Measurements from ENCODE around the gene CD99L2.
"Not testable (repeated sequence)": the region's sequence is repeated elsewhere in the genome, so short reads cannot be mapped to it uniquely, and the experiment has no call there.

Gene CD99L2

GRCh38 chrX:150823826-150824225 is 74.6 kb downstream of the CD99L2 start:
- not testable (repeated sequence) for H4K91ac ChIP-seq (ENCODE audit: low read depth, low read length, poor library complexity); H3K4ac ChIP-seq (ENCODE audit: low read length); H3K23ac ChIP-seq (ENCODE audit: low read depth, low read length, poor library complexity); H2BK12ac ChIP-seq (ENCODE audit: low read length); H3K9ac ChIP-seq (ENCODE audit: low read depth, low read length, poor library complexity); H3K4me3 ChIP-seq (ENCODE audit: low read length in 2 of 2); DNase-seq (ENCODE audit: low spot score); H3K27me3 ChIP-seq (ENCODE audit: control insufficient read depth in 3 of 3, insufficient read depth in 3 of 3, low read depth in 1 of 3, low read length in 3 of 3); H3K27ac ChIP-seq (replicated peaks; ENCODE audit: low read length); H3K9me3 ChIP-seq (replicated peaks in 1 of 2; ENCODE audit: control insufficient read depth in 2 of 2, insufficient read depth in 1 of 2, low read depth in 1 of 2, low read length in 2 of 2); H3K18ac ChIP-seq (ENCODE audit: low read length); H3K14ac ChIP-seq (ENCODE audit: low read length); H2AK5ac ChIP-seq (ENCODE audit: low read depth, low read length); H2BK5ac ChIP-seq (ENCODE audit: low read length); H2AFZ ChIP-seq (ENCODE audit: low read length); H3K36me3 ChIP-seq (replicated peaks in 1 of 2; ENCODE audit: control insufficient read depth in 2 of 2, insufficient read depth in 2 of 2, low read length in 2 of 2); H4K8ac ChIP-seq (ENCODE audit: low read depth, low read length); H2BK15ac ChIP-seq (ENCODE audit: low read length); H3K79me1 ChIP-seq (ENCODE audit: low read depth, low read length); H3K4me2 ChIP-seq (ENCODE audit: insufficient read depth, low read length, poor library complexity, severe bottlenecking); H2BK120ac ChIP-seq (ENCODE audit: low read depth, low read length); H3K4me1 ChIP-seq (ENCODE audit: control insufficient read depth in 2 of 2, insufficient read depth in 1 of 2, low read depth in 1 of 2, low read length in 2 of 2)
- WGBS, 2 donors (ENCODE audit: extremely low coverage in 2 of 2, insufficient read length in 2 of 2, insufficient replicate concordance in 1 of 2): no CpG with 5 or more reads among the region's 1 CpG

DNA sequence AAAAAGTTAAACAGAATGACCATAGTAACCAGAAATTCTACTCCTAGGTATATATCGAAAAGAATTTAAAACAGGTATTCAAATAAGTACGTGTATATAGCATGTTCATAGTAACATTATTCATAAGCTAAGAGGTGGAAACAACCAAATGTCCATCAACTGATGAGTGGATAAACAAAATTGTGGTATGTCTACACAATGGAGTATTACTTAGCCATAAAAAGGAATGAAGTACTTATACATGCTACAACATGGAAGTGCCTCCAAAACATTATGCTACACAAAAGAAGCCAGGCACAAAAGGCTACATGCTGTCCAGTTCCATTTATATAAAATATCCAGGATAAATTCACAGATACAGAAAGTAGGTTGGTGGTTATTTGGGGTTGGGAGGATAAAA is 76.5 kb downstream of the CD99L2 start:
- Histone ChIP-seq H3K18ac (ENCODE audit: low read length) (no peak overlapping the region), H2BK12ac (ENCODE audit: low read length) (no peak overlapping the region), H3K14ac (ENCODE audit: low read length) (no peak overlapping the region), H2BK15ac (ENCODE audit: low read length) (no peak overlapping the region), H3K9ac (ENCODE audit: low read depth, low read length, poor library complexity) (no peak overlapping the region), H3K79me1 (ENCODE audit: low read depth, low read length) (no peaks in the 10 kb centered on the region), H2BK120ac (ENCODE audit: low read depth, low read length) (no peak overlapping the region), H3K9me3 (replicated peaks in 1 of 2; ENCODE audit: control insufficient read depth in 2 of 2, insufficient read depth in 1 of 2, low read depth in 1 of 2, low read length in 2 of 2) (peaks cover 0 to 8% of the 10 kb centered on the region in 2 donors), H3K4me1 (ENCODE audit: control insufficient read depth in 2 of 2, insufficient read depth in 1 of 2, low read depth in 1 of 2, low read length in 2 of 2) (no peaks in the 10 kb centered on the region), H3K4me3 (ENCODE audit: low read length in 2 of 2) (no peak overlapping the region), H4K8ac (ENCODE audit: low read depth, low read length) (no peak overlapping the region), H3K27ac (replicated peaks; ENCODE audit: low read length) (no peak overlapping the region), H2AK5ac (ENCODE audit: low read depth, low read length) (no peak overlapping the region), H4K91ac (ENCODE audit: low read depth, low read length, poor library complexity) (no peak overlapping the region), H3K4me2 (ENCODE audit: insufficient read depth, low read length, poor library complexity, severe bottlenecking) (no peak overlapping the region), H3K4ac (ENCODE audit: low read length) (no peak overlapping the region), H2AFZ (ENCODE audit: low read length) (no peak overlapping the region), H2BK5ac (ENCODE audit: low read length) (no peak overlapping the region), H3K36me3 (replicated peaks in 1 of 2; ENCODE audit: control insufficient read depth in 2 of 2, insufficient read depth in 2 of 2, low read length in 2 of 2) (no peaks in the 10 kb centered on the region), H3K23ac (ENCODE audit: low read depth, low read length, poor library complexity) (no peak overlapping the region), H3K27me3 (ENCODE audit: control insufficient read depth in 3 of 3, insufficient read depth in 3 of 3, low read depth in 1 of 3, low read length in 3 of 3) (no peaks in the 10 kb centered on the region)
- no CpG with 5 or more reads among the region's 2 CpGs for WGBS, 2 donors (ENCODE audit: extremely low coverage in 2 of 2, insufficient read length in 2 of 2, insufficient replicate concordance in 1 of 2)
- no peak for DNase-seq (ENCODE audit: low spot score)

- Histone ChIP-seq H2AFZ (ENCODE audit: low read length) (no peak overlapping the region), H3K23ac (ENCODE audit: low read depth, low read length, poor library complexity) (no peak overlapping the region), H2AK5ac (ENCODE audit: low read depth, low read length) (no peak overlapping the region), H3K27me3 (ENCODE audit: control insufficient read depth in 3 of 3, insufficient read depth in 3 of 3, low read depth in 1 of 3, low read length in 3 of 3) (no peaks in the 10 kb centered on the region), H3K14ac (ENCODE audit: low read length) (no peak overlapping the region), H2BK12ac (ENCODE audit: low read length) (no peak overlapping the region), H3K27ac (replicated peaks; ENCODE audit: low read length) (no peak overlapping the region), H3K4me3 (ENCODE audit: low read length in 2 of 2) (no peak overlapping the region), H2BK5ac (ENCODE audit: low read length) (no peak overlapping the region), H3K9ac (ENCODE audit: low read depth, low read length, poor library complexity) (no peak overlapping the region), H3K18ac (ENCODE audit: low read length) (no peak overlapping the region), H3K4me1 (ENCODE audit: control insufficient read depth in 2 of 2, insufficient read depth in 1 of 2, low read depth in 1 of 2, low read length in 2 of 2) (no peaks in the 10 kb centered on the region), H4K91ac (ENCODE audit: low read depth, low read length, poor library complexity) (no peak overlapping the region), H2BK120ac (ENCODE audit: low read depth, low read length) (no peak overlapping the region), H2BK15ac (ENCODE audit: low read length) (no peak overlapping the region), H4K8ac (ENCODE audit: low read depth, low read length) (no peak overlapping the region), H3K4me2 (ENCODE audit: insufficient read depth, low read length, poor library complexity, severe bottlenecking) (no peak overlapping the region), H3K79me1 (ENCODE audit: low read depth, low read length) (no peaks in the 10 kb centered on the region), H3K36me3 (replicated peaks in 1 of 2; ENCODE audit: control insufficient read depth in 2 of 2, insufficient read depth in 2 of 2, low read length in 2 of 2) (no peaks in the 10 kb centered on the region), H3K9me3 (replicated peaks in 1 of 2; ENCODE audit: control insufficient read depth in 2 of 2, insufficient read depth in 1 of 2, low read depth in 1 of 2, low read length in 2 of 2) (no peaks in the 10 kb centered on the region), H3K4ac (ENCODE audit: low read length) (no peak overlapping the region)
- no CpG with 5 or more reads among the region's 5 CpGs for WGBS, 2 donors (ENCODE audit: extremely low coverage in 2 of 2, insufficient read length in 2 of 2, insufficient replicate concordance in 1 of 2)
- no peak for DNase-seq (ENCODE audit: low spot score)
Observed at GRCh38 chrX:150813922-150814321, 84.5 kb downstream of the CD99L2 start.

GRCh38 chrX:150806827-150807226 is 91.6 kb downstream of the CD99L2 start:
- no peaks in the 10 kb centered on the region for H3K36me3 ChIP-seq (replicated peaks in 1 of 2; ENCODE audit: control insufficient read depth in 2 of 2, insufficient read depth in 2 of 2, low read length in 2 of 2)
- H2AFZ ChIP-seq (ENCODE audit: low read length): no peak overlapping the region
- no peak overlapping the region for H2BK5ac ChIP-seq (ENCODE audit: low read length)
- H3K4me2 ChIP-seq (ENCODE audit: insufficient read depth, low read length, poor library complexity, severe bottlenecking): no peak overlapping the region
- no peak overlapping the region for H2BK15ac ChIP-seq (ENCODE audit: low read length)
- H3K27me3 ChIP-seq (ENCODE audit: control insufficient read depth in 3 of 3, insufficient read depth in 3 of 3, low read depth in 1 of 3, low read length in 3 of 3): no peaks in the 10 kb centered on the region
- no peak overlapping the region for H3K4ac ChIP-seq (ENCODE audit: low read length)
- H3K14ac ChIP-seq (ENCODE audit: low read length): no peak overlapping the region
- WGBS, 2 donors (ENCODE audit: extremely low coverage in 2 of 2, insufficient read length in 2 of 2, insufficient replicate concordance in 1 of 2): no CpG with 5 or more reads among the region's 1 CpG
- no peaks in the 10 kb centered on the region for H3K9me3 ChIP-seq (replicated peaks in 1 of 2; ENCODE audit: control insufficient read depth in 2 of 2, insufficient read depth in 1 of 2, low read depth in 1 of 2, low read length in 2 of 2)
- no peak overlapping the region for H4K91ac ChIP-seq (ENCODE audit: low read depth, low read length, poor library complexity)
- H2BK12ac ChIP-seq (ENCODE audit: low read length): no peak overlapping the region
- H3K27ac ChIP-seq (replicated peaks; ENCODE audit: low read length): no peak overlapping the region
- no peak for DNase-seq (ENCODE audit: low spot score)
- H2BK120ac ChIP-seq (ENCODE audit: low read depth, low read length): no peak overlapping the region
- no peak overlapping the region for H3K23ac ChIP-seq (ENCODE audit: low read depth, low read length, poor library complexity)
- no peak overlapping the region for H3K4me3 ChIP-seq (ENCODE audit: low read length in 2 of 2)
- H3K18ac ChIP-seq (ENCODE audit: low read length): no peak overlapping the region
- no peaks in the 10 kb centered on the region for H3K4me1 ChIP-seq (ENCODE audit: control insufficient read depth in 2 of 2, insufficient read depth in 1 of 2, low read depth in 1 of 2, low read length in 2 of 2)
- H3K79me1 ChIP-seq (ENCODE audit: low read depth, low read length): peaks cover 2% of the 10 kb centered on the region
- H3K9ac ChIP-seq (ENCODE audit: low read depth, low read length, poor library complexity): no peak overlapping the region
- no peak overlapping the region for H4K8ac ChIP-seq (ENCODE audit: low read depth, low read length)
- H2AK5ac ChIP-seq (ENCODE audit: low read depth, low read length): no peak overlapping the region

Data from neuronal stem cell (in vitro differentiated cells).